Keratinocyte (primary cell): ENCODE measurements around the gene A1BG. TPM values are rescaled to one million over a fixed set of nuclear protein-coding genes. Genes with fewer than 3 reads are reported as not detected.

ENCODE experiments used
- DNase-seq: peaks from one replicate; pipeline ENCODE4 v3.0.0-alpha.2; 2011; ENCODE audit warnings: low read depth, missing footprints, low spot score
- FAIRE-seq: peaks from 2 replicates; lab custom pipeline; 2011; peaks lifted over from hg19 to GRCh38; lab: Jason Lieb, UNC
- H2AFZ ChIP-seq: 2 replicates; pipeline ENCODE4 v1.6.0; 2012; ENCODE audit warnings: low read length, control low read depth, inconsistent platforms; ENCODE audit not compliant: control insufficient read depth
- H3K27ac ChIP-seq: 2 replicates; pipeline ENCODE4 v1.5.1; 2011; ENCODE audit warnings: low read length; ENCODE audit not compliant: control insufficient read depth, insufficient read depth
- H3K27me3 ChIP-seq: 3 replicates; pipeline ENCODE4 v1.6.0; 2011; ENCODE audit warnings: low read length; ENCODE audit not compliant: control insufficient read depth, insufficient read depth; ENCODE audit errors: extremely low read depth
- H3K36me3 ChIP-seq, 2 experiments: 2 replicates in 1 of 2; 3 replicates in 1 of 2; pipeline ENCODE4 v1.5.1; 2011; ENCODE audit warnings: low read length in 2 of 2, mild to moderate bottlenecking in 1 of 2; ENCODE audit not compliant: control insufficient read depth in 2 of 2, insufficient read depth in 2 of 2; ENCODE audit errors: extremely low read depth in 1 of 2
- H3K4me1 ChIP-seq: 3 replicates; pipeline ENCODE4 v1.5.1; 2011; ENCODE audit warnings: low read length; ENCODE audit not compliant: control insufficient read depth, insufficient read depth; ENCODE audit errors: extremely low read depth
- H3K4me2 ChIP-seq: 3 replicates; pipeline ENCODE4 v1.6.0; 2011; ENCODE audit warnings: low read depth, low read length; ENCODE audit not compliant: control insufficient read depth, insufficient read depth; ENCODE audit errors: extremely low read depth
- H3K4me3 ChIP-seq, 3 experiments: fragments of 200-600 bp in 1 of 3; sonication (generic) in 1 of 3; 2 replicates in 2 of 3; 3 replicates in 1 of 3; pipeline ENCODE4 v1.5.1; 2011 to 2016; ENCODE audit warnings: low read length in 3 of 3, mild to moderate bottlenecking in 3 of 3, control low read depth in 2 of 3, inconsistent platforms in 1 of 3, low read depth in 1 of 3, mixed read lengths in 1 of 3, mixed run types in 1 of 3, moderate library complexity in 1 of 3; ENCODE audit not compliant: control insufficient read depth in 2 of 3, insufficient read depth in 2 of 3; ENCODE audit errors: extremely low read depth in 1 of 3
- H3K79me2 ChIP-seq: 2 replicates; pipeline ENCODE4 v1.6.0; 2012; ENCODE audit warnings: low read length; ENCODE audit not compliant: control insufficient read depth, insufficient read depth
- H3K9ac ChIP-seq: 3 replicates; pipeline ENCODE4 v1.6.0; 2011; ENCODE audit warnings: low read length; ENCODE audit not compliant: control insufficient read depth, insufficient read depth; ENCODE audit errors: extremely low read depth
- H3K9me1 ChIP-seq: 3 replicates; pipeline ENCODE4 v1.6.0; 2011; ENCODE audit warnings: low read length; ENCODE audit not compliant: control insufficient read depth, insufficient read depth; ENCODE audit errors: extremely low read depth
- H3K9me3 ChIP-seq: 2 replicates; pipeline ENCODE4 v1.5.1; 2012; ENCODE audit warnings: low read depth, low read length; ENCODE audit not compliant: control insufficient read depth
- H4K20me1 ChIP-seq: 3 replicates; pipeline ENCODE4 v1.6.0; 2011; ENCODE audit warnings: low read length; ENCODE audit not compliant: control insufficient read depth, insufficient read depth; ENCODE audit errors: extremely low read depth
- CTCF ChIP-seq, 3 experiments: IDR thresholded peaks in 1 of 3; conservative IDR thresholded peaks in 1 of 3; optimal IDR thresholded peaks in 1 of 3; 2 replicates in 2 of 3; 3 replicates in 1 of 3; pipeline versions ENCODE3 to v1.5.1; 2011; ENCODE audit warnings: low read length in 3 of 3, mild to moderate bottlenecking in 3 of 3, moderate library complexity in 2 of 3, control low read depth in 1 of 3, inconsistent platforms in 1 of 3; ENCODE audit not compliant: insufficient read depth in 2 of 3; ENCODE audit errors: extremely low read depth in 1 of 3
- EZH2 ChIP-seq: IDR thresholded peaks from one replicate; pipeline ENCODE4 v1.6.1; 2012; ENCODE audit warnings: inconsistent platforms, mild to moderate bottlenecking, low read length, moderate library complexity
- dilution Hi-C: fragments of 300-500 bp; cut with MboI; formaldehyde crosslinking; loops from one replicate; pipeline ENCODE4 v1.7.0; 2020; ENCODE audit warnings: low sequenced_read_pairs; ENCODE audit not compliant: extremely low pct_ligation_motif_present
- polyA plus RNA-seq, 5 experiments: library from polyadenylated mRNA; depleted of rRNA in 3 of 5; stranded (reverse) in 3 of 5; stranded (forward) in 1 of 5; unstranded in 1 of 5; fragments of >200 nt; gene quantifications; 1 replicate in 1 of 5; 2 replicates in 3 of 5; 3 replicates in 1 of 5; pipeline versions ENCODE4 v1.2.1 to v1.2.3, GENCODE V29; 2011 to 2012; ENCODE audit warnings: missing spikeins in 2 of 5, low read depth in 1 of 5, low replicate concordance in 1 of 5

The A1BG gene
- polyA plus RNA-seq, 1 donor (not counting 4 experiments of a cell fraction or from before 2014, with no cell fraction given): 1.4 TPM

- Histone ChIP-seq H3K9me3 (no peaks in the 10 kb centered on the region), H3K4me1 (peaks cover 18% of the 10 kb centered on the region), H3K9me1 (peaks cover 8% of the 10 kb centered on the region), H3K27me3 (no peaks in the 10 kb centered on the region), H2AFZ (no peak overlapping the region), H3K4me3 (peak overlapping the region in 1 of 3 experiments; percentile 8), H3K4me2 (peak overlapping the region; percentile 53), H3K79me2 (no peaks in the 10 kb centered on the region), H3K36me3 (peaks cover 13 to 14% of the 10 kb centered on the region in 2 experiments), H3K27ac (peak overlapping the region; percentile 19), H3K9ac (no peak overlapping the region), H4K20me1 (peaks cover 5% of the 10 kb centered on the region)
- dilution Hi-C loops: no loop called here
- peak; percentile 98 for FAIRE-seq
- TF ChIP-seq EZH2: no peak
- TF ChIP-seq CTCF (optimal IDR thresholded peaks at IDR 0.05 in 1 of 3, IDR thresholded peaks at IDR 0.05 in 1 of 3, conservative IDR thresholded peaks at IDR 0.05 in 1 of 3; ENCODE audit: extremely low read depth in 1 of 3, insufficient read depth in 2 of 3, low read length in 3 of 3): no peak
- DNase-seq: peak; percentile 84
These were observed 34.1 kb downstream of the A1BG start for GRCh38 chr19:58319241-58319640.

GRCh38 chr19:58318297-58318696 is 35.0 kb downstream of the A1BG start:
- Histone ChIP-seq H3K27me3 (no peaks in the 10 kb centered on the region), H3K9me3 (no peaks in the 10 kb centered on the region), H3K4me2 (no peak overlapping the region), H3K9me1 (peaks cover 8% of the 10 kb centered on the region), H4K20me1 (peaks cover 5% of the 10 kb centered on the region), H3K27ac (no peak overlapping the region), H3K4me3 (no peak overlapping the region), H3K4me1 (peaks cover 18% of the 10 kb centered on the region), H2AFZ (no peak overlapping the region), H3K79me2 (no peaks in the 10 kb centered on the region), H3K36me3 (peaks cover 13 to 14% of the 10 kb centered on the region in 2 experiments), H3K9ac (no peak overlapping the region)
- DNase-seq (no peak), FAIRE-seq (no peak)
- no peak for TF ChIP-seq EZH2
- no peak for TF ChIP-seq CTCF (optimal IDR thresholded peaks at IDR 0.05 in 1 of 3, IDR thresholded peaks at IDR 0.05 in 1 of 3, conservative IDR thresholded peaks at IDR 0.05 in 1 of 3; ENCODE audit: extremely low read depth in 1 of 3, insufficient read depth in 2 of 3, low read length in 3 of 3)
- dilution Hi-C loops: no loop called here
